Islet precursor cell (in vitro differentiated cells): Measurements from ENCODE around the gene CD69.

ENCODE experiments used
- DNase-seq: peaks from one replicate; pipeline ENCODE4 v3.0.0-alpha.2; 2018

CD69 gene

GRCh38 chr12:9760699-9761418 is at the start of gene CD69:
TSS of gene CD69 (minus strand) at chr12:9760901. CDS start at chr12:9760820, 81 bp downstream.
- no peak for DNase-seq

- DNase-seq: no peak
Observed at GRCh38 chr12:9809866-9810265, 49.2 kb upstream of the CD69 start.

DNA sequence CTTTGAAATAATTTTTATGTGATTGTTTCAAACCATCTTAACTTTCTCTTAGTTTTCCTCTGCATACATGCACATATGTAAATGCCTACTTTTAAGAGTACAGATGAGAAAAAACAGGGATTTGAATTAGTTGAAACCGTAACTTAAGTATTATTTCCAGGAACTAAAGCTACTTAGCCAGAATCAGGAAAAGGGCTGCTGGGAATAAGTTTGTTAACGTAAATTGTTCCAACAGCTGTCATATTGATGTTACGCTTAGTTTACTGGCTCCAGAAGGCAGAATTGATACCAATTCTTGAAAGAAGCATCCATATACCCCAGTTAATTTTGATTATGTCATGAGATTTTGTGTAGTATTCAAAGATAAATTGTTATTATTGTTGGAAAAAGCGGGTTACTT is 48.6 kb upstream of the CD69 start:
- no peak for DNase-seq

DNA sequence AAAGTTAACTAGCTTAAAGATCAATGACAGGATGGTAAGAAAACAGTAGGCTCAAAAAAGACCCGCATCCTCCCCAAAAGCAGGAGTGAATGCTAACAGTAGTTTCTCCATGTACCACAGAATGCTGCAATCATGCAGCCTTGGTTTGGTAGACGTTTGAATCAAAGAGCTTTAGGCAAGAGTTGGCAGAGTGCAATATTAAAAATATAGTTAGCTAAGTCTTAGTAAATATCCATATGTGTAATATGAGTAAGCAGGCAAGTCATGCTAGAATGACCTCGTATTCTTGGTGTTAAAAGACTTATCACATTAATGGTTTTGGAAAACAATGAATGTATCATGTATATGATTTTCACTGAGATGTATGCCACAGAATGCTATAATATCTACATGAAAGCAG is 47.8 kb upstream of the CD69 start:
- DNase-seq: no peak

GRCh38 chr12:9806714-9807113 is 46.0 kb upstream of the CD69 start:
- no peak for DNase-seq

DNA sequence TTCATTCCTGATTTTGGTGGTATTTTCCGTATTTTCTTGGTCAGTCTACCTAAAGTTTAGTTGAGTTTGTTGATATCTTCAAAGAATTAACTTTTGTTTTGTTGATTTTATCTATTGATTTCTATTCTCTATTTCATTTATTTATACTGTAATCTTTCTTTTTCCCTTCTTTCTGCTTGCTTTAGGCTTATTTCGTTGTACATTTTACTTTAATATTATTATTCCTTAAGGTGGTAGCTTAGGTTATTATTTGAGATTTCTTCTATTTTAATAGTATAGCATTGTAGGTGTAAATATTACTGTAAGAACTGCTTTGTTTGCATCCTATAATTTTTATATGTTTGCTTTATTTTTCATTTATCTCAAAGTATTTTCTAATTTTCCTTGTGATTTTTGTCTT is 45.2 kb upstream of the CD69 start:
- no peak for DNase-seq

GRCh38 chr12:9799961-9800360 is 39.3 kb upstream of the CD69 start:
- no peak for DNase-seq

- peak; percentile 94 for DNase-seq
Observed at GRCh38 chr12:9797722-9798619, 37.3 kb upstream of the CD69 start.

DNA sequence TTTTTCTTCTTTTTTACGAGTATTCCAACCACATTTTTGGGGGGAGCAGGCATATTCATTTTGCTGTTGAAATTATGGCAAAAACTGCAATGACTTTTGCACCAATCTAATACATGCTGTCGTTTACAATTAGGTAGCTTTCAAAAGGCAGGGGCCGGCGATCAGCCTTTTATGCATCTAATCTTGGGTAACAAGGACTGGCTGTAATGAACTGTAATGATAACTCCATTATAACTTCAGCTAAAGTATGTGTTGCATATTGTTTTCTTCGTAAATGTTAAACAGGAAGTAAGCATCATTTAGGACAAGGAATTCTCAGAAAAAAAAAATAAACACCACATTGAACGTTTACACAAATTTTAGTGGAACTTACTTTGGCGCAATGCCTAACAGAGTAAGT is 36.3 kb upstream of the CD69 start:
- DNase-seq: no peak

DNA sequence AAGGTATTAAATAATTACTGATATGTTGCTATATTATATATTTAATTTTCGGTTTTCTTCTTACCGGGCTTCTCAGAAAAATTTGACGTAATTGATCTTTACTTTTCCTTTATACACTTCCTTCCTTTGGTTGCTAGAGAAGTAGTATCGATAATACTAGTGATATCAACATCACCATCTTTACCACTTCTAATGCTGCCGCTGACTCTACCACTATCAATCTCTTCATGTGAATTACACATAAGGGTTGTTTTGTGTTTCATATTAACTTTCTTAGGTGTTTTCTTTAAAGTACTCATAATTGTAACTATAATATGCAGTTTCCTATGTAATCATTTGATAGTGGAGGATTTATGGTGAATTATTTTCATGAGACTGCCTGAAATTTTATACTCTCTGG is 35.6 kb upstream of the CD69 start:
- no peak for DNase-seq

DNA sequence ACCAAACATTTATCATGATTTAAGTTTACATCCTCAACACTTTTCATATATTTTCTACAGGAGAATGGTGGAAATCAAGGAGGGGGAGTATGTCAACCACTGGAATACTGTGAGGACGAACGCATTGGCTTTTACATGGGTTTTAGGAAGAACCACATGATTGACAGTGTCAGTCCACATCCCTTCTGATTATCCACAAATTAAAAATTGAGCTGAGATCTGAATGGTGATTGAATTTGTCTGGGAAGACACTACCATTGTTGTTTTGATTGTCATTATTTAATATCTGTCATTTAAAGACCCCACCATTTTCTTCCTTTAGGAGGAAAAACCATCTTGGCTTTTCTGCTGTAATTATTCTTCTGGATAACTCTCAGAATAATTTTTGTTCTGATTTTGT is 35.2 kb upstream of the CD69 start:
- no peak for DNase-seq

- no peak for DNase-seq
Observed at GRCh38 chr12:9794484-9795093, 33.9 kb upstream of the CD69 start.

DNA sequence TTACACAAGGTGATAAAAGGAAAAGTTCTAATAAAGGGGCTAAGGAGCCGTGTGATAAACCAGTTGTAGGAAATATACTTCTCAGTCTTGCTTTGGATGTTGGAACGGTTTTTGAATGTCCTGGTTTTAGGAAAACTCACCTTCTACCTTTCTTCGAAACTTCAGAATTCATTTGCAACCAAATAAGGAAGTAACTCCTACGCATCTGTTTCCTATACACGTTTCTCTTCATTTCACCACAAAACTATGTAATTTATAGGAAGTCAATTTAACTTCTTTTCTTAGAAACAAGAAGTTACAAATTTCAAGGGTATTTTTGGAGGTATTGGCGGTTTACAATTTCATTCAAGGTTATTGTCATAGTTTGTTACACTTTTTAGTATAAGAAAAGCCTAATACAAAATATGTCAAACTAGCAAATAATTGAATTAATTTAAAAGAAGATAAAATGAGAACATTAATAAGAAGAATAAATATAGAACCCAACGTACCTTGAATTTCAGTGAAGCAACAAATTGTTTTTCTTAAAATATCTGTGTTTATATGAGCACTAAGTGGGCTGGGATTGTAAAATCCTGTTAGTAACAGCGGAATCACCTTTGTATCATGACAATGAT is 33.2 kb upstream of the CD69 start:
- DNase-seq: no peak

- no peak for DNase-seq
Observed at GRCh38 chr12:9792961-9793617, 32.4 kb upstream of the CD69 start.

GRCh38 chr12:9792185-9792900 is 31.6 kb upstream of the CD69 start:
- no peak for DNase-seq

DNA sequence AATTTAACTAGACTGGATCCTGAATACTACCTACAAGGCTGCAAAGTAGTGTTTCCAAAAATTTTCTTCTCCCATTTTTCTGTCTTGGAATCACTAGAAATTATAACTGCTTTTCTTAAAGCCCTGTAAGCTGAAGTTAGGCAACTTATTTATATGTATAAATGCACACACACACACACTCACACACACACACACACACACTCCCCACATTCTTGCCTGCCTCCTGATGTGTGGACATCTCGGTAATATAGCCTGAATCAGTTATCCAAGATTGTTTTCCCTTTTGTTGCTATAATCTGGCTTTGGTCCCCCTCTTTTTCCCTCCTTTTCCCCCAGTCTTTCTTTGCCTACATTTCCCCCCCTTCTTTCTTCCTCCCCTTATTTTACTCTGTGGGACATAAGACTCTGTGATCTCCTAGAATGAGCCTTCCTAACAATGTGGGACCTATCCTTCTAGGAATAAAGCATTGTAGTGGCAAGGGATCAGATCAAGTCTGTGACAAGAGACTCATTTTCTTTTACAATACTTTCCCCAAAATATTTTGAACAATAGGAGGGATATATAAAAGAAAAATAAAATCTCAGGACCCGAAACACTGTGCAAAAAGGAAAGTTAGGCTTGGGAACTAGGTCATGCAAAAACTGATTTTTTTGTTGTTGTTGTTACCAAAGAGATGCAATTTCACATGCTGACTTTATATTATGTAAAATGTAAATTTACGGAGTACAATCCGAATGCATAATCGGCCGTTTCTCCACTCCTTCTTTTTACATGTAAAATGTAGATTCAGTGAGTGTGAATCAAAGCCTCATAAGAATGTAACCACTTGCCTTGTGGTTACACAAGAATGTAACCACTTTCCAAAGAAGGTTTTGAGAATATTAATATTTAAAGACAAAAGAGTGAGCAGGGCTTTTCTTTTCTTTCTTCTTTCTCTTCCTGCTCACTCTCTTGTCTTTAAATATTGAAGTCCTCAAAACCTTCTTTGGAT is 26.3 kb upstream of the CD69 start:
- DNase-seq: no peak

GRCh38 chr12:9784816-9785215 is 24.1 kb upstream of the CD69 start:
- no peak for DNase-seq

DNA sequence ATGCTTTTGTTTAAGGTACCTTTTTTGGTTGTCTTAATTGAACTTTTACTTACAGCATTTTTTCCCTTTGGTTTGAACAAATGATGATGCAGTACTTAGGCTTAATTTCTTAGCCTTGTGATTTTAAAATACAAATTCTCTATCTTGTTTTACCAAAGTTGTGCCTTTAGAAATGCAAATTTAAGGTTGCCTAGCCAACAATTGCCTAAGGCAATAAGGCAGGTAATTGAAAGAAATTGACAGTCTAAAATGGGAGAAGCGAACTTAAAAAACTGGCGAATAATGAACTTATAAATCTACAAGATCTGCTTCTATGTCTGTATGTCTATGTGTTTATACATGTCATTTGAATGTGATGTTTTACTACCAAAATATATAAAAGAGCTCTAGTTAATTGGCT is 23.6 kb upstream of the CD69 start:
- no peak for DNase-seq

DNA sequence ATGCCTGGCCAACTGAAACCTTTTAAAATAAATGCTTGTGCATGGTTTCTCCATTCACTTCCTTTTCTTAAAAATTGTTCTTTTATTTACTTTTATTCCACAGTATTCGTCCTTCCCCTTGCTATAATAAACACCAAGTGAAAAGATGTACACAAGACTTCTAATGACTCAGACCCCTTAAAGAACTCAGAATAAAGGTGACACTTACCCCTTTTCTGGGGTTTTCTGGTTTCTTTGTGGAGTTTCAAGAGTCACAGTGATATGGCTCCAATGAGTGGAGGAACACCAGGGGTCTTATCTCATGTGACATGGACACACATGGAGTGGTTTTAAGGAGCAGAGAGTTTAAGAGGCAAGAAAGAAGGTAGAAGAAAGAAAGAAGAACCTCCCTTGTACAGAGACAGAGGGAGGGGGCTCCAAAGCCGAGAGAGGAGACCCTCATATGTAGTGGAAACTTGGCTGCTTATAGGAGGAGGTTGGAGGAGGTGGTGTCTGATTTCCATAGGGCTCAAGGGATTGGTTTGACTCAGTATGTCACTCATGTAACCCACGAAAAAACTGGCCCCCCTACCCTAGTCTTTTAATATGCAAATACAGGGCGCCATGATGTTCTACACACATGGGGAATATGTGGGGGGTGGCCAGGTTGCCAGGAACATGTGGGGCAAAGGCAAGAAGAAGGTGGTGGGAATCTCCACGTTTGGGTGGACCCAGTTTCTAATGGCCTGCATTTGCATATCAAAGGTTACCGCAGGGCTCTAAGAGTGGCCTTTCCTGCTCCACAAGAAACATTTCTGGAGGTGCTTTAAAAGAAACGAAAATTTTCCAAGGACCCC is 22.1 kb upstream of the CD69 start:
- no peak for DNase-seq

DNA sequence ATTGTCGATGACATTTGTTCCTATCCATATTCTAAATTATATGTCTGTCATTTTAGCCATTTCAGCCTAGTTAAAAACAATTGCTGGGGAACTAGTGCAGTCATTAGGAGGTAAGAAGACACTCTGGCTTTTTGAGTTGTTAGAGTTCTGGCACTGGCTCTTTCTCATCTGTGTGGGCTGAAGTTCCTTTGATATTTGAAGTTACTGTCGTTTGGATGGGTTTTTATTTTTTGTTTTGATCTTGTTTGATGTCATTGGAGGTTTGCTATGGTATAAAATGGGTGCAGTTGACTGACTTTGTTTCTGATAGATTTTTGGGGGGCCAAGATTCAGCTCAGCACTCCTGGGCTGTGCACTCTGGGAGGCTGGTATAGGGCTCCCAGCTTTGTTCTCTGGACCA is 20.7 kb upstream of the CD69 start:
- no peak for DNase-seq
